ENCODE results near the gene CELA1.
"Not testable (repeated sequence)": the region's sequence is repeated elsewhere in the genome, so short reads cannot be mapped to it uniquely, and the experiment has no call there.

The CELA1 gene

DNA sequence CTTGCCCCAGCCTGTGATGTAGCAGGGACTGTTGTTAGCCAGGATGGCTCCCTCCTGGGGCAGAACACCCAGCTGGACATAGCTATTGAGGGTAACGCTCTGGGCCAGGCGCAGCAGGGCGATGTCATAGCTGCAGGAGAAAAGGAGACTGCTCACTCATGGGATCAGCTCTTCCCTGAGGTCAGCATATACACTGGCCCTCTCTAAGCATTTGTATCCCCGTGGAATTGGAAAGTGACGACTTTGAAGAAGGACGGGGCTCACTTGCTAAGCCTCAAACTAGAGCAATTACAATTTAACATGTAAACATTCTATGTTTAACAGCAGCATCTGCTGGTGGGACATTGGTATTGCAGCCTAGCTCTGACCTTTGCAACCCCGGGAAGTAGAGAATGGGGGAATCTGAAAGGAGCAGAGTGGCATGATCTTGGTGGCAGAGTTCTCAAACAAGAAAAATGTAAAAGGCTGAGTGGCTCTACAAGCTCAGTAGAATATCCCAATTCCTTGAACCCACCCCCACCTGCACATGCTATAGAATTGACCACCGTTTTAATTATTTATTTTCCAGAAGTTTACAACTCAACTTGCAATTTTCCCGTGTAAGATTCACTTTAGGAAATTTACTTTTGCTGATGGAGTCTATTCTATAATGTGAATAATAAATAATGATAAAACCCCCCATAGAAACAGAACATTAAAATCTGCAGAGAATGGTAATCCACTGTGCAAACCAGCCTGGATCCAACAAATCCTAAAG is 5.0 kb downstream of the CELA1 start:
- no peak for DNase-seq

GRCh38 chr12:51339750-51340149 is 6.7 kb downstream of the CELA1 start:
- no peak for DNase-seq

DNA sequence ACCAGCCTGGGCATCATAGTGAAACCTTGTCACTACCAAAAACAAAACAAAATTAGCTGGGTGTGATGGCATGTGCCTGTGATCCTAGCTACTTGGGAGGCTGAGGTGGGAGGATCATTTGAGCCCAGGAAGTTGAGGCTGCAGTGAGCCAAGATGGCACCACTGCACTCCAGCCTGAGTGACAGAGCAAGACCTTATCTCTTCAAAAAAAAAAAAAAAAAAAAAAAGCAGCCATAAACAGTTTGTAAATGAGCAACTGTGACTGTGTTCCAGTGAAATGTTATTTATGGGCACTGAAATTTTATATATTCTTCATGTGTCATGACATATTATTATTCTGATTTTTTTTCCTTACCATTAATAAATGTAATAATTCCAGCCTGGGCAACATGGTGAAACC is 9.1 kb downstream of the CELA1 start:
- DNase-seq: not testable (repeated sequence)

GRCh38 chr12:51335931-51336330 is 10.5 kb downstream of the CELA1 start:
- no peak for DNase-seq

DNA sequence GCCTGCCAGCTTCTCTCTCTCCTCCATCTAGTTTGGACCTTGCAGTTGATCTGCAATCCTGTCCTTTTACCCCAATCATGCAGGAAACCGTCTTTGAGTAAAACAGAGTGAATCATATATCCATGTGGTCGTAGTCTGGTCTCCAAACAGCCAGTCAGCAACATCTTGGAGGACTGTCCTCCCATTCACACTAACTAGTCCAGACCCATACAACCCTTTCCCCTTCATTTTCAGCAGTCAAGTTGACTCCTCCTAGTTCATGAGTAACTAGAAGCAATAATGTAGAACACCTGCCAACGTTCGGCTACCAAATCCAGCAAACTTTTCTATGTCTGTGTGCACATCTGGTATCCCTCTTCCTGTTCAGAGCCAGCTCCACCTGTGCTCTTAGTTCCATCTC is 11.7 kb downstream of the CELA1 start:
- DNase-seq: no peak

DNA sequence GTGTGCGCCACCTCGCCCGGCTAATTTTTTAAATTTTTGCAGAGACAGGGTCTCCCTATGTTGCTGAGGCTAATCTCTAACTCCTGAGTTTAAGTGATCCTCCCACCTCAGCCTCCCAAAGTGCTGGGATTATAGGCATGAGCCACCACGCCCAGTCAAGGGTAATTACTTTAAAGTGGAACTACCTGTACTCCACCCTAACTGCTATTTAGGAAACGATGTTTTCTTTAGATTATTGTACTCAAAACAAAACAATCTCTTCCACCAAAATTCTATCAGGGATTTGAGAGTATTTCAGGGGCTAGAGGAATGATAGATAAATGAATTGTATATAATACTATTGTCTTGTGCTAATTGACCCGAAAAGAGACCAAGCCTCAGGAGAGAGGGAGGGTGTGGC is 12.9 kb downstream of the CELA1 start:
- no peak for DNase-seq

DNA sequence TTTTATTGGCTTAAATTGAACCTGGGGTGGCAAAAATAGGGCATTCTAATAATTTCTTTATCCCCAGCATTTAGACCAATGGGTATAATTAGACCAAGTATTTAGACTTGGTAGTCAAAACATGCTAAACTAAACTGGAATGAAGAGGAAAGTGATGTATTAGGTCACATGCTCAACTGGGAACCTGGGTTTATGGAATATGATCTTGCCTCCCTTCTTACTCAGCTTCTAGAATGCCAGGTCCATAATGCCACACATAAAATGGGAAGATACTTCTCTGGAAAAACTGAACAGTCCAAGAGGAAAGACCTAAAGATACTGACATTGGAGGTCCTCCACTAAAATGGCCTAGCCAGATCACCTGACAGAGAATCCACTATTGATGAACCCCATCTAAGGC is 16.3 kb downstream of the CELA1 start:
- DNase-seq: no peak

DNA sequence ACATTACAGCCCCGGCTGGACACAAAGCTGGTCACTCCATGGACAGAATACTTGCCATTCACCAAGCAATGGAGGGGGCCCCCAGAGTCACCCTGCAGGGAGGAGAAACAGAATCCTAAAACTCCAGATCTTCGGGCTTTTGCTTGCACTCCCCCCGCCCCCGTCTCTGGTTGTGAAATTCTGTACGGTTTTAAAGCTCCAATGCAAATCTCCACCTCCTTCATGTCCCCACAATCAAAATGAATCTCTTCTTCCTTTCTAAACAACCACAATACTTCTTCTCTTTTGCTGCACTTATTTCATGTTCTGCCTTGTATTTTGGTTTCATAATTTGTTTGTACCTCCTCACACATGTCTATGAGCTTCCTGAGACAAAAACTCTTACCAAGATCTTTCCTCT is 16.7 kb downstream of the CELA1 start:
- DNase-seq: no peak

DNA sequence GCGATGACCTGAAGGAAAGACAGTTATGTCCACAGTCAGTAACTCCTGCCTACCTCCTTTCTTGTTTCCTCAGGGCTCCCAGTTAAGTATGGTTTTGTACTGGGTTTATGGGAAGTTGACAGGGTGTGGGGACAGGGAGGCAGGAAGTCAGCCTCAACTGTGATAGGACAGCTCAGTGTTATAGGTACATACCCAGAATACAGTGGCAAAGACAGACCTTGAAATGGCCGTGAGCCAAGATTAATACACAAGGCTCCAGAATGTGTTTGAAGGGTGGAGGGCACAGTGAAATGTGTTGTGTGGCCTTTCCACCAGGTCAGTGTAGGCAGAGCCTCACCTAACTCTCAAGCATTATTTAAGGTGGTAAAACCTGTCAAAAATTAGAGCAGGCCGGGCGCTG is 17.9 kb downstream of the CELA1 start:
- no peak for DNase-seq

GRCh38 chr12:51326698-51327439 is 19.6 kb downstream of the CELA1 start:
- DNase-seq: no peak

GRCh38 chr12:51324953-51325352 is 21.5 kb downstream of the CELA1 start:
- DNase-seq: no peak

GRCh38 chr12:51323966-51324895 is 22.2 kb downstream of the CELA1 start, which contains the start of gene BIN2:
Gene BIN2, minus strand, starts transcription at chr12:51324174. Its CDS starts 72 bp downstream, at chr12:51324102.
- no peak for DNase-seq

DNA sequence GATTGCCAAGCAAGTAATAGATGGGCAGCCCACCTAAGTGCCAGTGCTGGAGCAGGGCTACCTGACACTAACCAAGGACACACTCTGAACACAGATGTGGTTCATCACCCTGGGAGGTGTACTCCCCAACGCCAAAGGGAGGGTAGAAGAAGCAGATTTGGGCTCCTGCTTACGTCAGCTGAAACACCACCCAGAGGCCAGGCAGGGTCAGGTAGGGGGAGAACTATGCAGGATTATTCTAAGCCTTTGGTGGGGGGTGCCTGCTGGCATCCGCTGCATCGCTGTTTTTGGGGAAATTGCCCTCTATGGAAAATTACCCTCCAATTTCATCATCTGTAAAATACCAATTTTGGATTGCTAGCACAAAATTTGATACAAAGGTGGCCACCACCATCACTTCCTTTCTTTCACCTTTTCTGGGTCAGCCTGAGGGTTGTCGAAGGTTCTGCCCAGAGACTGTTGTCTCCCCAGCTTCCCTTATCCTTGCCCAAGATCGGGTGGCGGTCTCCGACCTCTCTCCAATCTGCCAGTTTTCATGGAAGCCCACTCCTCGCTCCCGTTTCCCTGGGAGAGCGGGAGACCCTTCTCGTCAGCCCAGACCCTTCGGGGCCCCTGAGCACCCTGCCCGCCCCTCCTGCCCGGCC is 23.0 kb downstream of the CELA1 start:
- DNase-seq: no peak

DNA sequence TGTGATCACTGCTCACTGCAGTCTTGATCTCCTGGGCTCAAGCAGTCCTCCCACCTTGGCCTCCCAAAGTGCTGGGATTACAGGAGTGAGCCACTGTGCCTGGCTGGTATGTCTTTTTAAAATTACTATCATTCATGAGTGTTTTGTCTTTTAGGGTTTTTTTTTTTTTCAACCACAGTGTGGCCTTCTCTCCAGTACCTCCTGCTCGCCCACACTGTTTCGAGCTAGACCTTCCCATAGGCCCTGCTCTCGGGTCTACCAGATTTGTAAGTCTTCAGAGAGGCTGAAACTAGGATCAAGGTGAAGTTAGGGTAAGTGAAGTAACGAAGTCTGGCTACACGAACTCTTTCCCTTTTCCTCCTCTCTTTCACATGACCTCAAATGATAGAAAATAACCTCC is 24.0 kb downstream of the CELA1 start:
- DNase-seq: no peak

DNA sequence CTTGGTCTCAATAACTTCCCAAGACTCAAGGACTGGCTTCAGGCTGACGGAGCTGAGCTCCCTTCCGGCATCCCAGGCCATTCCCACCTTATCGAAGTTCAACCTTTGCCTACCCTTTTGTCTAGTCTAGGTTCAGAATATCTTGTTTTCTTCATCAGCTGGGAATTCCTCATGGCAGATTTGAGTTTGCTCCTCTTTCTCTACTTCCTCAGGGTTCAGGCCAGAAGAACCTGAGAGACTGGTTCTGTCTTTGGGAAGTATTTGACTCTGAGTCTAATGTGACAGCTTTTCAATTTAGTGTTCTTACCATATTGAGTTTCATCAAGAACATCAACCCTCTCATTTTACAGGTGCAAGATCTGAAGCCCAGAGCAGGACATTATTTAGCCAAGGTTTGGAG is 24.6 kb downstream of the CELA1 start:
- no peak for DNase-seq

GRCh38 chr12:51320695-51321320 is 25.7 kb downstream of the CELA1 start:
- no peak for DNase-seq

- DNase-seq: no peak
Measured at GRCh38 chr12:51320311-51320694, 26.2 kb downstream of the CELA1 start.

- DNase-seq: no peak
Measured at GRCh38 chr12:51318846-51319599, 27.5 kb downstream of the CELA1 start.

GRCh38 chr12:51318057-51318806 is 28.2 kb downstream of the CELA1 start:
- DNase-seq: not testable (repeated sequence)

DNA sequence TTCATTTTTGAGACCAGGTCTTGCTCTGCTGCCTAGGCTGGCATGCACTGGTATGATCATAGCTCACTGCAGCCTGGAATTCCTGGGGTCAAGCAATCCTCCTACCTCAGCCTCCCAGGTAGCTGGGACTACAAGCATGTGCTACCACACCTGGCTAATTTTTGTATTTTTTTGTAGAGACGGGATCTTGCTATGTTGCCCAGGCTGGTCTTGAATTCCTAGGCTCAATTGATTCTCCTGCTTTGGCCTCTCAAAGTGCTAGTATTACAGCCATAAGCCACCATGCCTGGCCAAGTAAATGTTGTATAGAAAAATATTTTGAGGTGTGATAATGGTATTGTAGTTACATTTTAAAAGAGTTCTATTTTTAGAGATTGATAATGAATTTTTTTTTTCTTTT is 35.1 kb downstream of the CELA1 start:
- DNase-seq: no peak
